GM12878 (cell line): Measurements from ENCODE around the gene ARL15.

Experiments used
- CBFB ChIP-seq: IDR thresholded peaks from 2 replicates; pipeline ENCODE4 v1.6.1; 2016; ENCODE audit warnings: antibody characterized with exemption, low read depth
- CEBPB ChIP-seq, 2 experiments: fragments of 150-350 bp in 1 of 2; IDR thresholded peaks; 2 replicates each; pipeline ENCODE4 v1.6.1; 2012 to 2014; ENCODE audit warnings: low read depth in 2 of 2, low read length in 2 of 2, borderline replicate concordance in 1 of 2, inconsistent platforms in 1 of 2
- EP300 ChIP-seq, 2 experiments: fragments of 150-350 bp in 1 of 2; IDR thresholded peaks; 2 replicates each; pipeline ENCODE4 v1.6.1; 2011 to 2012; ENCODE audit warnings: low read depth in 2 of 2, low read length in 2 of 2, borderline replicate concordance in 1 of 2, improper control_type of control experiment in 1 of 2, inconsistent platforms in 1 of 2; ENCODE audit not compliant: control insufficient read depth in 1 of 2
- EZH2 ChIP-seq: IDR thresholded peaks from 2 replicates; pipeline ENCODE4 v1.6.1; 2012; ENCODE audit warnings: low read depth, mild to moderate bottlenecking, control low read depth, inconsistent platforms, low read length, borderline replicate concordance; ENCODE audit not compliant: control insufficient read depth
- RAD21 ChIP-seq: IDR thresholded peaks from 2 replicates; pipeline ENCODE4 v1.6.1; 2011; ENCODE audit warnings: mild to moderate bottlenecking, low read depth, low read length, moderate library complexity; ENCODE audit not compliant: insufficient read depth
- SP1 ChIP-seq: IDR thresholded peaks from one replicate; pipeline ENCODE4 v1.6.1; 2011; ENCODE audit warnings: low read depth, low read length
- ZSCAN29 ChIP-seq: fragments of 450-650 bp; IDR thresholded peaks from 2 replicates; pipeline ENCODE4 v1.6.1; 2017; ENCODE audit warnings: mild to moderate bottlenecking, moderate library complexity
- TF ChIP-seq, protein P1 (sequence below), 3 experiments: IDR thresholded peaks in 2 of 3; conservative IDR thresholded peaks in 1 of 3; 2 replicates each; pipeline ENCODE4 v1.5.1; 2011; ENCODE audit warnings: low read depth in 3 of 3, low read length in 3 of 3, mild to moderate bottlenecking in 3 of 3, control low read depth in 2 of 3, moderate library complexity in 2 of 3, inconsistent platforms in 1 of 3, mixed read lengths in 1 of 3; ENCODE audit not compliant: control insufficient read depth in 2 of 3, insufficient read depth in 1 of 3; ENCODE audit errors: extremely low read depth in 1 of 3
- TF ChIP-seq, protein P2 (sequence below): fragments of 450-650 bp; IDR thresholded peaks from 2 replicates; pipeline ENCODE4 v1.6.1; 2017; ENCODE audit warnings: mild to moderate bottlenecking

DNA sequence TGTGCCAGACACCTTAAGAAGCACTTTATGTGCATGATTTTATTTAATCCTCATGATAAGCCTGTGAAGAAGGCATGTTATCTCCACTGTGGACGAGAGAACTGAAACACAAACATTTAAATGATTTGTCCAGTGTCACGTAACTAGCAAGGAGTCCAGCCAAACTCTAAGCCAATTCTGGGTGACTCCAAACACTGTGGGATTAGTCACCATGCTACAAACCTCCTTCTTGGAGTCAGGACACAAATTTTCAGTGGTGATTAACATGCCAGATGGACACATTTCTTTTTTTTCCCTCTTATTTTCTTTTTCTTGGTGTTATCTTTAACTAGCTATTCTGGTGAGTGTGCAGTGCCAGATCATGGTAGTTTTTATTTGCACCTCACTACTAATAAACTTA lies 433.1 kb downstream of the ARL15 start:
- TF ChIP-seq SP1: no peak
- TF ChIP-seq, protein P1, sequence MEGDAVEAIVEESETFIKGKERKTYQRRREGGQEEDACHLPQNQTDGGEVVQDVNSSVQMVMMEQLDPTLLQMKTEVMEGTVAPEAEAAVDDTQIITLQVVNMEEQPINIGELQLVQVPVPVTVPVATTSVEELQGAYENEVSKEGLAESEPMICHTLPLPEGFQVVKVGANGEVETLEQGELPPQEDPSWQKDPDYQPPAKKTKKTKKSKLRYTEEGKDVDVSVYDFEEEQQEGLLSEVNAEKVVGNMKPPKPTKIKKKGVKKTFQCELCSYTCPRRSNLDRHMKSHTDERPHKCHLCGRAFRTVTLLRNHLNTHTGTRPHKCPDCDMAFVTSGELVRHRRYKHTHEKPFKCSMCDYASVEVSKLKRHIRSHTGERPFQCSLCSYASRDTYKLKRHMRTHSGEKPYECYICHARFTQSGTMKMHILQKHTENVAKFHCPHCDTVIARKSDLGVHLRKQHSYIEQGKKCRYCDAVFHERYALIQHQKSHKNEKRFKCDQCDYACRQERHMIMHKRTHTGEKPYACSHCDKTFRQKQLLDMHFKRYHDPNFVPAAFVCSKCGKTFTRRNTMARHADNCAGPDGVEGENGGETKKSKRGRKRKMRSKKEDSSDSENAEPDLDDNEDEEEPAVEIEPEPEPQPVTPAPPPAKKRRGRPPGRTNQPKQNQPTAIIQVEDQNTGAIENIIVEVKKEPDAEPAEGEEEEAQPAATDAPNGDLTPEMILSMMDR (IDR thresholded peaks at IDR 0.05 in 2 of 3, conservative IDR thresholded peaks at IDR 0.05 in 1 of 3; ENCODE audit: control insufficient read depth in 2 of 3, extremely low read depth in 1 of 3, insufficient read depth in 1 of 3, low read depth in 3 of 3, low read length in 3 of 3): no peak
- TF ChIP-seq EP300 (IDR thresholded peaks at IDR 0.05; ENCODE audit: borderline replicate concordance in 1 of 2, control insufficient read depth in 1 of 2, low read depth in 2 of 2, low read length in 2 of 2): no peak
- TF ChIP-seq ZSCAN29: no peak
- TF ChIP-seq CBFB: no peak
- TF ChIP-seq RAD21: no peak
- no peak for TF ChIP-seq CEBPB (IDR thresholded peaks at IDR 0.05; ENCODE audit: borderline replicate concordance in 1 of 2, low read depth in 2 of 2, low read length in 2 of 2)
- TF ChIP-seq, protein P2, sequence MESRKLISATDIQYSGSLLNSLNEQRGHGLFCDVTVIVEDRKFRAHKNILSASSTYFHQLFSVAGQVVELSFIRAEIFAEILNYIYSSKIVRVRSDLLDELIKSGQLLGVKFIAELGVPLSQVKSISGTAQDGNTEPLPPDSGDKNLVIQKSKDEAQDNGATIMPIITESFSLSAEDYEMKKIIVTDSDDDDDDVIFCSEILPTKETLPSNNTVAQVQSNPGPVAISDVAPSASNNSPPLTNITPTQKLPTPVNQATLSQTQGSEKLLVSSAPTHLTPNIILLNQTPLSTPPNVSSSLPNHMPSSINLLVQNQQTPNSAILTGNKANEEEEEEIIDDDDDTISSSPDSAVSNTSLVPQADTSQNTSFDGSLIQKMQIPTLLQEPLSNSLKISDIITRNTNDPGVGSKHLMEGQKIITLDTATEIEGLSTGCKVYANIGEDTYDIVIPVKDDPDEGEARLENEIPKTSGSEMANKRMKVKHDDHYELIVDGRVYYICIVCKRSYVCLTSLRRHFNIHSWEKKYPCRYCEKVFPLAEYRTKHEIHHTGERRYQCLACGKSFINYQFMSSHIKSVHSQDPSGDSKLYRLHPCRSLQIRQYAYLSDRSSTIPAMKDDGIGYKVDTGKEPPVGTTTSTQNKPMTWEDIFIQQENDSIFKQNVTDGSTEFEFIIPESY: no peak
- no peak for TF ChIP-seq EZH2
